HepG2 (cell line): Measurements from ENCODE around the gene TEX26. TPM values are rescaled to one million over a fixed set of nuclear protein-coding genes. Genes with fewer than 3 reads are reported as not detected.

Experiments
- ATAC-seq: fragments of 200-7000 bp; cut with Tn5 transposase; 3 replicates; pipeline ENCODE4 v1.9.1; 2020; ENCODE audit warnings: mild to moderate bottlenecking, moderate library complexity
- BruUV-seq: library from RNA; stranded (reverse); fragments of 400-500 nt; replicated peaks from 2 replicates; lab custom pipeline; 2021; lab: Mats Ljungman, UMichigan
- CTCF ChIA-PET: fragments of 300-600 bp; formaldehyde crosslinking; extraction: SDS; loops from one replicate; lab custom pipeline; 2021; ENCODE audit warnings: low total read pairs, inconsistent platforms, low intra/inter-chr PET ratio; lab: Yijun Ruan, JAX
- POLR2A ChIA-PET: fragments of 350-600 bp; sonication (Branson Sonifier 250); formaldehyde crosslinking; loops from one replicate; lab custom pipeline; 2020; ENCODE audit warnings: antibody characterized with exemption, inconsistent platforms; lab: Yijun Ruan, JAX
- DNase-seq: peaks from one replicate; pipeline ENCODE4 v3.0.0-alpha.2; 2015; ENCODE audit warnings: low spot score
- FAIRE-seq: peaks from 3 replicates; lab custom pipeline; 2011; peaks lifted over from hg19 to GRCh38; lab: Jason Lieb, UNC
- H2AFZ ChIP-seq: one replicate; pipeline ENCODE4 v1.6.1; 2011; ENCODE audit warnings: low read length, inconsistent platforms
- H3K27ac ChIP-seq: fragments of 300-600 bp; 3 replicates; pipeline ENCODE4 v1.8.0; 2011; ENCODE audit warnings: mixed run types, mild to moderate bottlenecking, mixed read lengths, low read length, inconsistent platforms; ENCODE audit not compliant: insufficient read depth; ENCODE audit errors: extremely low read length
- H3K27me3 ChIP-seq, 2 experiments: fragments of 200-600 bp in 1 of 2; 2 replicates in 1 of 2; 3 replicates in 1 of 2; pipeline versions ENCODE4 v1.6.0 to v1.8.0; 2011; ENCODE audit warnings: low read length in 2 of 2, mild to moderate bottlenecking in 2 of 2, moderate library complexity in 2 of 2, inconsistent platforms in 1 of 2; ENCODE audit not compliant: insufficient read depth in 2 of 2, control insufficient read depth in 1 of 2
- H3K36me3 ChIP-seq, 2 experiments: fragments of 200-600 bp in 1 of 2; replicated peaks in 1 of 2; 2 replicates in 1 of 2; 3 replicates in 1 of 2; pipeline versions ENCODE4 v1.5.1 to v1.8.0; 2011; ENCODE audit warnings: low read length in 2 of 2, inconsistent platforms in 1 of 2; ENCODE audit not compliant: insufficient read depth in 2 of 2, control insufficient read depth in 1 of 2
- H3K4me1 ChIP-seq: 2 replicates; pipeline ENCODE4 v1.5.1; 2012; ENCODE audit warnings: low read length, inconsistent platforms; ENCODE audit not compliant: insufficient read depth
- H3K4me2 ChIP-seq: 2 replicates; pipeline ENCODE4 v1.6.0; 2011; ENCODE audit warnings: low read depth, low read length, inconsistent platforms
- H3K4me3 ChIP-seq, 3 experiments: fragments of 200-600 bp in 1 of 3; sonication (generic), shearing (Covaris generic) in 1 of 3; replicated peaks in 1 of 3; 2 replicates each; pipeline ENCODE4 v1.5.1; 2011 to 2016; ENCODE audit warnings: low read length in 3 of 3, inconsistent platforms in 2 of 3, low read depth in 2 of 3, mild to moderate bottlenecking in 2 of 3, control low read depth in 1 of 3, mixed read lengths in 1 of 3; ENCODE audit not compliant: insufficient read depth in 1 of 3
- H3K79me2 ChIP-seq: one replicate; pipeline ENCODE4 v1.6.1; 2011; ENCODE audit warnings: low read length, inconsistent platforms; ENCODE audit not compliant: insufficient read depth
- H3K9ac ChIP-seq: 2 replicates; pipeline ENCODE4 v1.6.0; 2011; ENCODE audit warnings: mild to moderate bottlenecking, low read depth, low read length, inconsistent platforms; ENCODE audit not compliant: insufficient read depth
- H3K9me3 ChIP-seq: 2 replicates; pipeline ENCODE4 v1.5.1; 2012; ENCODE audit warnings: mild to moderate bottlenecking, low read length
- H4K20me1 ChIP-seq: 2 replicates; pipeline ENCODE4 v1.6.0; 2011; ENCODE audit warnings: inconsistent platforms, mild to moderate bottlenecking, low read length, moderate library complexity; ENCODE audit not compliant: insufficient read depth
- ARHGAP35 ChIP-seq: sonication (generic); formaldehyde crosslinking; IDR thresholded peaks from 2 replicates; pipeline ENCODE4 v1.9.0; 2022; ENCODE audit warnings: mild to moderate bottlenecking, inconsistent platforms, moderate library complexity, missing genetic modification reagents, borderline replicate concordance
- ETV6 ChIP-seq: sonication (generic); formaldehyde crosslinking; conservative IDR thresholded peaks from 2 replicates; pipeline ENCODE4 v1.4.0; 2020; ENCODE audit warnings: missing genetic modification reagents
- HDAC1 ChIP-seq: sonication (generic); formaldehyde crosslinking; IDR thresholded peaks from 2 replicates; pipeline ENCODE4 v1.5.1; 2020; ENCODE audit warnings: mild to moderate bottlenecking, missing genetic modification reagents
- HNF4A ChIP-seq: sonication (generic); formaldehyde crosslinking; IDR thresholded peaks from 2 replicates; pipeline ENCODE4 v1.4.0; 2020; ENCODE audit warnings: missing genetic modification reagents
- IKZF1 ChIP-seq: fragments of 450-650 bp; IDR thresholded peaks from 2 replicates; pipeline ENCODE4 v1.7.1; 2016
- KDM4B ChIP-seq: sonication (generic); formaldehyde crosslinking; IDR thresholded peaks from 2 replicates; pipeline ENCODE4 v1.4.0; 2020; ENCODE audit warnings: missing genetic modification reagents
- KDM5B ChIP-seq: sonication (generic); formaldehyde crosslinking; IDR thresholded peaks from 2 replicates; pipeline ENCODE4 v1.4.0; 2020; ENCODE audit warnings: missing genetic modification reagents, mild to moderate bottlenecking, borderline replicate concordance
- NFRKB ChIP-seq: fragments of 450-650 bp; IDR thresholded peaks from 2 replicates; pipeline ENCODE4 v1.6.1; 2017
- PBX3 ChIP-seq: sonication (generic); formaldehyde crosslinking; IDR thresholded peaks from 2 replicates; pipeline ENCODE4 v1.8.1; 2023; ENCODE audit warnings: missing genetic modification reagents, inconsistent platforms, borderline replicate concordance
- PITX1 ChIP-seq: sonication (generic); formaldehyde crosslinking; IDR thresholded peaks from 2 replicates; pipeline ENCODE4 v1.5.1; 2020; ENCODE audit warnings: mild to moderate bottlenecking, missing genetic modification reagents
- PRDM4 ChIP-seq: sonication (generic); formaldehyde crosslinking; IDR thresholded peaks from 2 replicates; pipeline ENCODE4 v1.9.0; 2021; ENCODE audit warnings: missing genetic modification reagents, borderline replicate concordance
- SIX4 ChIP-seq: sonication (generic); formaldehyde crosslinking; IDR thresholded peaks from 2 replicates; pipeline ENCODE4 v1.4.0; 2020; ENCODE audit warnings: missing genetic modification reagents
- TOPORS ChIP-seq: sonication (generic); formaldehyde crosslinking; IDR thresholded peaks from 2 replicates; pipeline ENCODE4 v1.8.0; 2023; ENCODE audit warnings: mild to moderate bottlenecking, missing genetic modification reagents
- TRIM24 ChIP-seq: sonication (generic); formaldehyde crosslinking; IDR thresholded peaks from 2 replicates; pipeline ENCODE4 v1.8.0; 2022; ENCODE audit warnings: mild to moderate bottlenecking, missing genetic modification reagents
- UBTF ChIP-seq: sonication (generic); formaldehyde crosslinking; IDR thresholded peaks from 2 replicates; pipeline ENCODE4 v1.4.0; 2020; ENCODE audit warnings: mild to moderate bottlenecking, missing genetic modification reagents
- ZBTB34 ChIP-seq: sonication (generic); formaldehyde crosslinking; IDR thresholded peaks from 2 replicates; pipeline ENCODE4 v1.8.0; 2022; ENCODE audit warnings: mild to moderate bottlenecking, missing genetic modification reagents
- ZFP62 ChIP-seq: sonication (generic); formaldehyde crosslinking; IDR thresholded peaks from 2 replicates; pipeline ENCODE4 v1.4.0; 2020; ENCODE audit warnings: missing genetic modification reagents
- ZNF225 ChIP-seq: sonication (generic); formaldehyde crosslinking; IDR thresholded peaks from 2 replicates; pipeline ENCODE4 v1.4.0; 2020; ENCODE audit warnings: mild to moderate bottlenecking, missing genetic modification reagents
- ZNF850 ChIP-seq: sonication (generic); formaldehyde crosslinking; conservative IDR thresholded peaks from 2 replicates; pipeline ENCODE4 v1.9.0; 2021; ENCODE audit warnings: mild to moderate bottlenecking, missing genetic modification reagents
- WGBS: methylation state at CpG from one replicate; pipeline ENCODE4 v1.1.6; 2017; ENCODE audit warnings: low lambda C conversion rate; 5-methylcytosine and 5-hydroxymethylcytosine counted together
- in situ Hi-C: cut with HindIII; loops from 2 replicates; pipeline ENCODE4 v1.10.0; 2017; ENCODE audit warnings: low pct_unique_long_range_greater_than_20kb; ENCODE audit not compliant: extremely low pct_ligation_motif_present
- intact Hi-C: fragments of 100-400 bp; cut with micrococcal nuclease; formaldehyde crosslinking; loops from one replicate; pipeline ENCODE4 v1.10.0; 2022; ENCODE audit not compliant: unreplicated experiment
- polyA plus RNA-seq, 8 experiments: library from polyadenylated mRNA; depleted of rRNA in 3 of 8; stranded (reverse) in 7 of 8; unstranded in 1 of 8; fragments of >200 nt; fragmentation: Illumina TruSeq in 4 of 8; extraction: Trizol in 4 of 8; gene quantifications; 2 replicates each; pipeline versions ENCODE4 v1.2.1 to v1.2.3, GENCODE V29; 2011 to 2016; ENCODE audit warnings: low read depth in 4 of 8, missing spikeins in 1 of 8, mixed read lengths in 1 of 8; ENCODE audit not compliant: insufficient read depth in 1 of 8
- total RNA-seq, 5 experiments: library from RNA; depleted of rRNA; stranded (reverse); fragments of >200 nt; fragmentation: Illumina TruSeq; extraction: Trizol; gene quantifications; 2 replicates each; pipeline ENCODE4 v1.2.3, GENCODE V29; 2016; ENCODE audit warnings: low read depth in 1 of 5

Gene TEX26
- total and polyA plus RNA-seq, 2 of the 13 experiments (the other 11 are each of a cell fraction or from before 2014, with no cell fraction given) = not detected

- H3K27me3 ChIP-seq = peaks cover 0 to 9% of the 10 kb centered on the region in 2 experiments; a peak in 2 of 5 replicates
- H4K20me1 ChIP-seq = no peaks in the 10 kb centered on the region; the same call in 1 of the 2 replicates
- no peak overlapping the region for H2AFZ ChIP-seq
- H3K79me2 ChIP-seq = no peaks in the 10 kb centered on the region
- no peak for ATAC-seq
- CTCF ChIA-PET = no interaction called here
- 47% methylated on average over 1 of the region's 1 CpG for WGBS
- peaks cover 13% of the 10 kb centered on the region for H3K4me1 ChIP-seq
- H3K9ac ChIP-seq = no peak overlapping the region
- no peak for DNase-seq
- in situ Hi-C loops (no loop called here), intact Hi-C loops (no loop called here)
- no peak overlapping the region for H3K27ac ChIP-seq
- POLR2A ChIA-PET = no interaction called here
- no peak for FAIRE-seq
- no peaks in the 10 kb centered on the region for H3K9me3 ChIP-seq
- no peak overlapping the region for H3K4me2 ChIP-seq
- H3K36me3 ChIP-seq = no peaks in the 10 kb centered on the region
- no TSS peak for BruUV-seq
- no peak overlapping the region for H3K4me3 ChIP-seq
- TF ChIP-seq KDM5B = no peak
- no peak for TF ChIP-seq PBX3 (CRISPR knock-in tag)
- TF ChIP-seq UBTF = no peak
- TF ChIP-seq ZNF850 (CRISPR knock-in tag) = no peak
- TF ChIP-seq HDAC1 (CRISPR knock-in tag) = no peak
- TF ChIP-seq ARHGAP35 (CRISPR knock-in tag) = no peak
- no peak for TF ChIP-seq IKZF1
- TF ChIP-seq ZNF225 (CRISPR knock-in tag) = no peak
- no peak for TF ChIP-seq TOPORS (CRISPR knock-in tag)
- TF ChIP-seq KDM4B (CRISPR knock-in tag) = no peak
- TF ChIP-seq ETV6 = no peak
- no peak for TF ChIP-seq ZBTB34
- no peak for TF ChIP-seq SIX4 (CRISPR knock-in tag)
- no peak for TF ChIP-seq TRIM24 (CRISPR knock-in tag)
- no peak for TF ChIP-seq NFRKB
- no peak for TF ChIP-seq PRDM4 (CRISPR knock-in tag)
- TF ChIP-seq PITX1 (CRISPR knock-in tag) = no peak
- no peak for TF ChIP-seq HNF4A (CRISPR knock-in tag)
- TF ChIP-seq ZFP62 = no peak
Observed at GRCh38 chr13:30927595-30927994, 4.9 kb upstream of the TEX26 start.
